NCI-H446 treated with DMSO at 0.1 percent for 48 hours (cell line): ENCODE measurements around the gene MAPK12.
"Not testable (repeated sequence)": the region's sequence is repeated elsewhere in the genome, so short reads cannot be mapped to it uniquely, and the experiment has no call there.

Experiments
- DNase-seq: peaks from one replicate; lab custom pipeline; 2025; lab: John Stamatoyannopoulos, UW

MAPK12 gene

GRCh38 chr22:50216055-50216683 lies 45.3 kb downstream of the MAPK12 start:
- no peak for DNase-seq

GRCh38 chr22:50215297-50216054 lies 46.0 kb downstream of the MAPK12 start:
- no peak for DNase-seq

GRCh38 chr22:50213263-50213662 lies 48.2 kb downstream of the MAPK12 start:
- DNase-seq, result no peak

- no peak for DNase-seq
These were observed 50.3 kb downstream of the MAPK12 start for GRCh38 chr22:50211147-50211546.

GRCh38 chr22:50210378-50211139 lies 50.9 kb downstream of the MAPK12 start:
- no peak for DNase-seq

- no peak for DNase-seq
These were observed 51.6 kb downstream of the MAPK12 start for GRCh38 chr22:50209893-50210292.

GRCh38 chr22:50208939-50209892 lies 52.3 kb downstream of the MAPK12 start:
- DNase-seq, result no peak

GRCh38 chr22:50208430-50208938 lies 53.0 kb downstream of the MAPK12 start:
- DNase-seq, result no peak

- DNase-seq, result no peak
These were observed 53.9 kb downstream of the MAPK12 start for GRCh38 chr22:50207383-50208140.

GRCh38 chr22:50206599-50206998 lies 54.9 kb downstream of the MAPK12 start:
- DNase-seq, result no peak

GRCh38 chr22:50205781-50206569 lies 55.5 kb downstream of the MAPK12 start:
- no peak for DNase-seq

- DNase-seq, result not testable (repeated sequence)
These were observed 56.5 kb downstream of the MAPK12 start for GRCh38 chr22:50204998-50205397.

- no peak for DNase-seq
These were observed 56.9 kb downstream of the MAPK12 start for GRCh38 chr22:50204571-50204970.

- no peak for DNase-seq
These were observed 58.2 kb downstream of the MAPK12 start for GRCh38 chr22:50203288-50203687.
